Astrocyte (in vitro differentiated cells and primary cell): ENCODE results near the gene C19orf85. TPM values are rescaled to one million over a fixed set of nuclear protein-coding genes. Genes with fewer than 3 reads are reported as not detected.

Experiments used
- DNase-seq: peaks from one replicate; pipeline ENCODE4 v3.0.0-alpha.2; 2010; ENCODE audit warnings: low read depth
- FAIRE-seq: peaks from 2 replicates; lab custom pipeline; 2011; peaks lifted over from hg19 to GRCh38; lab: Jason Lieb, UNC
- H2AFZ ChIP-seq: 2 replicates; pipeline ENCODE4 v1.6.0; 2012; ENCODE audit warnings: low read depth, low read length, inconsistent platforms
- H3K27ac ChIP-seq: 2 replicates; pipeline ENCODE4 v1.5.1; 2011; ENCODE audit warnings: low read depth, low read length, inconsistent platforms
- H3K27me3 ChIP-seq: 2 replicates; pipeline ENCODE4 v1.6.0; 2011; ENCODE audit warnings: low read length, inconsistent platforms; ENCODE audit not compliant: insufficient read depth
- H3K36me3 ChIP-seq: 2 replicates; pipeline ENCODE4 v1.5.1; 2011; ENCODE audit warnings: low read length, inconsistent platforms; ENCODE audit not compliant: insufficient read depth
- H3K4me1 ChIP-seq: 2 replicates; pipeline ENCODE4 v1.5.1; 2011; ENCODE audit warnings: low read length, inconsistent platforms; ENCODE audit not compliant: insufficient read depth
- H3K4me2 ChIP-seq: 2 replicates; pipeline ENCODE4 v1.6.0; 2012; ENCODE audit warnings: low read length, inconsistent platforms
- H3K4me3 ChIP-seq: 2 replicates; pipeline ENCODE4 v1.5.1; 2011; ENCODE audit warnings: low read depth, mild to moderate bottlenecking, low read length, inconsistent platforms; ENCODE audit not compliant: insufficient read depth
- H3K79me2 ChIP-seq: 2 replicates; pipeline ENCODE4 v1.6.0; 2012; ENCODE audit warnings: mild to moderate bottlenecking, low read length, inconsistent platforms; ENCODE audit not compliant: insufficient read depth
- H3K9ac ChIP-seq: 2 replicates; pipeline ENCODE4 v1.6.0; 2012; ENCODE audit warnings: mild to moderate bottlenecking, low read length, inconsistent platforms
- H3K9me3 ChIP-seq: 2 replicates; pipeline ENCODE4 v1.5.1; 2012; ENCODE audit warnings: low read depth, mild to moderate bottlenecking, low read length, inconsistent platforms; ENCODE audit not compliant: insufficient read depth
- H4K20me1 ChIP-seq: 2 replicates; pipeline ENCODE4 v1.6.0; 2012; ENCODE audit warnings: low read length, inconsistent platforms; ENCODE audit not compliant: insufficient read depth
- H3K27ac Mint-ChIP-seq: one replicate; pipeline ENCODE4 v1.8.0; 2021; ENCODE audit warnings: mild to moderate bottlenecking, mixed read lengths; ENCODE audit not compliant: unreplicated experiment
- H3K27me3 Mint-ChIP-seq: one replicate; pipeline ENCODE4 v1.8.0; 2021; ENCODE audit warnings: low read depth, mixed read lengths; ENCODE audit not compliant: unreplicated experiment
- H3K36me3 Mint-ChIP-seq: one replicate; pipeline ENCODE4 v1.8.0; 2021; ENCODE audit warnings: low read depth, mixed read lengths; ENCODE audit not compliant: unreplicated experiment
- H3K4me1 Mint-ChIP-seq: one replicate; pipeline ENCODE4 v1.8.0; 2021; ENCODE audit warnings: low read depth, mixed read lengths; ENCODE audit not compliant: unreplicated experiment
- H3K4me3 Mint-ChIP-seq: one replicate; pipeline ENCODE4 v1.8.0; 2021; ENCODE audit warnings: mild to moderate bottlenecking, moderate library complexity, mixed read lengths; ENCODE audit not compliant: unreplicated experiment
- H3K9me3 Mint-ChIP-seq: one replicate; pipeline ENCODE4 v1.8.0; 2021; ENCODE audit warnings: mild to moderate bottlenecking, mixed read lengths; ENCODE audit not compliant: unreplicated experiment
- EZH2 ChIP-seq: IDR thresholded peaks from 2 replicates; pipeline ENCODE4 v1.6.1; 2012; ENCODE audit warnings: mild to moderate bottlenecking, low read length, inconsistent platforms; ENCODE audit not compliant: insufficient read depth
- total RNA-seq: library from RNA; stranded (reverse); gene quantifications from 2 replicates; pipeline ENCODE4 v1.2.1, GENCODE V29; 2021
- TF ChIP-seq, protein P1 (sequence below): IDR thresholded peaks from 2 replicates; pipeline ENCODE4 v1.5.1; 2011; ENCODE audit warnings: low read depth, mild to moderate bottlenecking, inconsistent platforms, low read length, moderate library complexity; ENCODE audit not compliant: insufficient read depth

The C19orf85 gene
- total RNA-seq, 1 donor from 2014 or later, result not detected

DNA sequence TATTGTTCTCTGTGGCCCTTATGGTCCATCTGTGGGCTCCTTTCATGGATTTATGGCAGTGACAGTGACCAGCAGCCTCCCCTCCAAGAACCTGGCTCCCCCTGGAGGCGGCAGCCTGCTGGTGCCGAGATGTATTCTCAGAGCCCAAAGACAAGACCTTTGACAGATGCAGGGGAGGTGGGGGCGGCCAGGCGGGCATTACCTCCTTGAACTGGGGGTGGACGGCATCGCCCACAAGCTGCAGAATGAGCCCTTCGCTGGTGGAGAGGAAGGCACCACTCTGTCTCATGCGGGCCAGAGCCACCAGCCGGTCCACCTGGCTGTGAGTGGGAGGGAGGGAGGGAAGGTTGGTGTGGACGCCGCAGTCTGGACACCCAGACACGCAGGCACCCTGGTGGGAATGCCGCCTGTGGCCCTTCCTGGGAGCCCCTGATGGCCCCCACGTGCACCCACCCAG lies 9.7 kb downstream of the C19orf85 start:
- H3K4me3 Mint-ChIP-seq, result no peak overlapping the region
- Histone ChIP-seq H3K27me3 (peaks cover 15% of the 10 kb centered on the region), H3K9me3 (no peaks in the 10 kb centered on the region), H3K36me3 (no peaks in the 10 kb centered on the region), H3K27ac (no peak overlapping the region), H3K9ac (no peak overlapping the region), H3K4me2 (no peak overlapping the region), H3K4me3 (no peak overlapping the region), H4K20me1 (peaks cover 47% of the 10 kb centered on the region), H3K4me1 (no peaks in the 10 kb centered on the region), H2AFZ (no peak overlapping the region), H3K79me2 (peaks cover 9% of the 10 kb centered on the region)
- no peak for TF ChIP-seq EZH2
- TF ChIP-seq, protein P1, sequence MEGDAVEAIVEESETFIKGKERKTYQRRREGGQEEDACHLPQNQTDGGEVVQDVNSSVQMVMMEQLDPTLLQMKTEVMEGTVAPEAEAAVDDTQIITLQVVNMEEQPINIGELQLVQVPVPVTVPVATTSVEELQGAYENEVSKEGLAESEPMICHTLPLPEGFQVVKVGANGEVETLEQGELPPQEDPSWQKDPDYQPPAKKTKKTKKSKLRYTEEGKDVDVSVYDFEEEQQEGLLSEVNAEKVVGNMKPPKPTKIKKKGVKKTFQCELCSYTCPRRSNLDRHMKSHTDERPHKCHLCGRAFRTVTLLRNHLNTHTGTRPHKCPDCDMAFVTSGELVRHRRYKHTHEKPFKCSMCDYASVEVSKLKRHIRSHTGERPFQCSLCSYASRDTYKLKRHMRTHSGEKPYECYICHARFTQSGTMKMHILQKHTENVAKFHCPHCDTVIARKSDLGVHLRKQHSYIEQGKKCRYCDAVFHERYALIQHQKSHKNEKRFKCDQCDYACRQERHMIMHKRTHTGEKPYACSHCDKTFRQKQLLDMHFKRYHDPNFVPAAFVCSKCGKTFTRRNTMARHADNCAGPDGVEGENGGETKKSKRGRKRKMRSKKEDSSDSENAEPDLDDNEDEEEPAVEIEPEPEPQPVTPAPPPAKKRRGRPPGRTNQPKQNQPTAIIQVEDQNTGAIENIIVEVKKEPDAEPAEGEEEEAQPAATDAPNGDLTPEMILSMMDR, result peak; percentile 47
- FAIRE-seq (no peak), DNase-seq (no peak)
- H3K27me3 Mint-ChIP-seq, result peaks cover 15% of the 10 kb centered on the region
- H3K9me3 Mint-ChIP-seq, result peaks cover 3% of the 10 kb centered on the region
- no peaks in the 10 kb centered on the region for H3K4me1 Mint-ChIP-seq
- no peak overlapping the region for H3K27ac Mint-ChIP-seq
- H3K36me3 Mint-ChIP-seq, result peaks cover 10% of the 10 kb centered on the region

DNA sequence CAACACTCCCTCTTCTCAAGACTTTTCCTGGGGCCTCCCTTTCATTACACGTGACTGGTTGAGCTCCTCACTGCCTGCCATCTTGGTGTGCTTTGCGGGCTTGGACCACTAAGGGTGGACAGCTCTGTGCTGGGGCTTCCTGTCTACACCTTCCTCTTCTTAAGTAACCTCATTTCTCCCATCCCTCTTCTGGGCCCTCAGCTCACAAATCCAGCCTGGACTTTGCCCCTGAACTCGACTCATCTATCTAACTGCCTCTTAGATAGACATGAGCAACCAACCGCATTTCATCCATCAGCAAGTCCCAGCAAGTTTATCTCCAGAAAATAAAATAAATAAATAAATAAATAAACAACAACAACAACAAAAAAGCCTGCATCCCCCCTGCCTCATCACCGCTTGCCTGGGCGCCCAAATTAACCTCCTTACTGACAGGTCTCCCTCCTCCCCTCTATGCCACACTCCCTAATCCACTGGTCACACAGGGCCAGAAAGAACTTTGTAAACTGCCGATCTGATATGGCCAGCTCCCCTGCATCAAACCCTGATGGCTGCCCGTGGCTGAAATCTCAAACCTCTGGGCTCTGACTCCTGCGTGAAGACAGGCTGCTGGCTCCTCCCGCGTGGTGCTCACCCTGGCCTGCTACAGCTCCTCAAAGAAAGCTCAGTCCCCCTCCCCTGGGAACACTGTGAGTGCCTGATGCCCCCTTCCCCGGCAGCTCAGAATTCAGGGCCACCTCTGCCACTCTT lies 10.9 kb downstream of the C19orf85 start:
- Histone ChIP-seq H3K9me3 (no peaks in the 10 kb centered on the region), H3K27ac (no peak overlapping the region), H3K36me3 (no peaks in the 10 kb centered on the region), H3K4me2 (no peak overlapping the region), H4K20me1 (peaks cover 36% of the 10 kb centered on the region), H3K27me3 (peaks cover 16% of the 10 kb centered on the region), H3K79me2 (peaks cover 4% of the 10 kb centered on the region), H3K4me3 (no peak overlapping the region), H2AFZ (no peak overlapping the region), H3K4me1 (no peaks in the 10 kb centered on the region), H3K9ac (no peak overlapping the region)
- FAIRE-seq, result no peak
- TF ChIP-seq, protein P1, result no peak
- TF ChIP-seq EZH2, result no peak
- no peak for DNase-seq
- Mint-ChIP-seq H3K9me3 (peaks cover 3% of the 10 kb centered on the region), H3K4me3 (peak overlapping the region; percentile 12), H3K4me1 (no peaks in the 10 kb centered on the region), H3K27me3 (peaks cover 15% of the 10 kb centered on the region), H3K36me3 (peaks cover 10% of the 10 kb centered on the region), H3K27ac (no peak overlapping the region)

DNA sequence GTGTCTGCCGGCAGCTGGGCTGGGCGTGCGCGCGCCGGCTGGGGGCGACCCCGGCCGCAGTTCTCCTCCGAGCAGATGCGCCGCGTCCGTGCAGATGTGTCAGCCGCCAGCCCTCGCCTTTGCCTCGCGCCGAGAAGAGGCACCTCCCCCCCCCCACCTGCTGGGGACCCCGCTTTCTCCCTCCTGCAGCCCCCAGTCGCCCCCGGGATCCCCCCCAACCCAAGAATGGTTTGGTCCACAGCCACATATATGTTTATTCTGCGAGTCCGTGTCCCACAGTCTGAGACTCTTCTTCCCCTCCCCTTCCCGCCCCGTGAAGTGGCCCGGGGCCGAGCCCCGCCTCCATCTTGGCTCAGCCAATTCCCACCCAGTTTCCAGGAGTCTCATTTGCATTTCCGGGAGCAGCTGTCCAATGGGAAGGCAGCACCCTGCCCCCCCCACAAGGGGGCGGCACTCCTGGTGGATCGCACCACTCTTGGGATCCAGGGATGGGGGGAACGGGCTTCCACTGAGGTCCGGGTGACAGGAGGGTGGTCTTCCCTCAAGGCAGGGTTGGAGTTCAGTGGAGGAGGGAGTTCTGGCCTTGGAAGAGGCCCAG lies 11.7 kb downstream of the C19orf85 start:
- H3K9ac ChIP-seq, result no peak overlapping the region
- Mint-ChIP-seq H3K36me3 (peaks cover 10% of the 10 kb centered on the region), H3K4me3 (no peak overlapping the region), H3K9me3 (peaks cover 3% of the 10 kb centered on the region), H3K27me3 (peaks cover 15% of the 10 kb centered on the region), H3K4me1 (no peaks in the 10 kb centered on the region), H3K27ac (no peak overlapping the region)
- peaks cover 16% of the 10 kb centered on the region for H3K27me3 ChIP-seq
- no peaks in the 10 kb centered on the region for H3K79me2 ChIP-seq
- no peaks in the 10 kb centered on the region for H3K4me1 ChIP-seq
- no peak overlapping the region for H3K4me3 ChIP-seq
- no peaks in the 10 kb centered on the region for H3K36me3 ChIP-seq
- peak overlapping the region; percentile 66 for H3K4me2 ChIP-seq
- FAIRE-seq (no peak), DNase-seq (peak; percentile 59)
- H4K20me1 ChIP-seq, result peaks cover 30% of the 10 kb centered on the region
- no peak overlapping the region for H3K27ac ChIP-seq
- no peaks in the 10 kb centered on the region for H3K9me3 ChIP-seq
- H2AFZ ChIP-seq, result no peak overlapping the region
- no peak for TF ChIP-seq EZH2
- TF ChIP-seq, protein P1, result no peak
